ENCODE data around the gene PPFIBP2.

PPFIBP2 gene

GRCh38 chr11:7667460-7667859 lies 153.7 kb downstream of the PPFIBP2 start:
- DNase-seq (ENCODE audit: low read depth), result no peak

- DNase-seq (ENCODE audit: low read depth), result no peak
These were observed 154.7 kb downstream of the PPFIBP2 start for GRCh38 chr11:7668464-7668863.

GRCh38 chr11:7668911-7669310 lies 155.1 kb downstream of the PPFIBP2 start:
- DNase-seq (ENCODE audit: low read depth), result no peak

GRCh38 chr11:7670641-7671040 lies 156.8 kb downstream of the PPFIBP2 start:
- DNase-seq (ENCODE audit: low read depth), result no peak

- DNase-seq (ENCODE audit: low read depth), result no peak
These were observed 157.8 kb downstream of the PPFIBP2 start for GRCh38 chr11:7671347-7672215.

- no peak for DNase-seq (ENCODE audit: low read depth)
These were observed 158.6 kb downstream of the PPFIBP2 start for GRCh38 chr11:7672276-7672959.

GRCh38 chr11:7672960-7673723 lies 159.3 kb downstream of the PPFIBP2 start, which contains the start of gene CYB5R2:
Gene CYB5R2 (minus strand): TSS chr11:7673500. CDS start chr11:7672825, 675 bp downstream.
- DNase-seq (ENCODE audit: low read depth), result no peak

- no peak for DNase-seq (ENCODE audit: low read depth)
These were observed 160.1 kb downstream of the PPFIBP2 start for GRCh38 chr11:7673724-7674434.

- no peak for DNase-seq (ENCODE audit: low read depth)
These were observed 161.8 kb downstream of the PPFIBP2 start for GRCh38 chr11:7675631-7676030.

GRCh38 chr11:7677071-7677470 lies 163.3 kb downstream of the PPFIBP2 start:
- DNase-seq (ENCODE audit: low read depth), result no peak

- no peak for DNase-seq (ENCODE audit: low read depth)
These were observed 164.0 kb downstream of the PPFIBP2 start for GRCh38 chr11:7677796-7678201.

- DNase-seq (ENCODE audit: low read depth), result no peak
These were observed 169.8 kb downstream of the PPFIBP2 start for GRCh38 chr11:7683571-7683970.

- DNase-seq (ENCODE audit: low read depth), result no peak
These were observed 173.0 kb downstream of the PPFIBP2 start for GRCh38 chr11:7686761-7687160.

- DNase-seq (ENCODE audit: low read depth), result no peak
These were observed 173.6 kb downstream of the PPFIBP2 start for GRCh38 chr11:7687386-7687785.

- no peak for DNase-seq (ENCODE audit: low read depth)
These were observed 174.5 kb downstream of the PPFIBP2 start for GRCh38 chr11:7688238-7688826.

GRCh38 chr11:7689239-7689638 lies 175.4 kb downstream of the PPFIBP2 start:
- no peak for DNase-seq (ENCODE audit: low read depth)

- DNase-seq (ENCODE audit: low read depth), result no peak
These were observed 176.8 kb downstream of the PPFIBP2 start for GRCh38 chr11:7690648-7691047.

GRCh38 chr11:7691759-7692350 lies 178.1 kb downstream of the PPFIBP2 start:
- no peak for DNase-seq (ENCODE audit: low read depth)

- DNase-seq (ENCODE audit: low read depth), result no peak
These were observed 178.6 kb downstream of the PPFIBP2 start for GRCh38 chr11:7692426-7692825.

GRCh38 chr11:7694235-7694634 lies 180.4 kb downstream of the PPFIBP2 start:
- DNase-seq (ENCODE audit: low read depth), result no peak

- DNase-seq (ENCODE audit: low read depth), result no peak
These were observed 182.6 kb downstream of the PPFIBP2 start for GRCh38 chr11:7696424-7696823.

All from stimulated activated CD8-positive, alpha-beta memory T cell treated with anti-CD3 and anti-CD28 coated beads, Interleukin-7, amount 100 ng/mL, for 24 hours (primary cell).